GM18951 (cell line): Measurements from ENCODE around the gene GPRC5D.

ENCODE experiments used
- POLR2A ChIP-seq: IDR thresholded peaks from 4 replicates; pipeline ENCODE4 v1.6.1; 2011; ENCODE audit warnings: mild to moderate bottlenecking; ENCODE audit not compliant: insufficient read length, insufficient read depth; ENCODE audit errors: extremely low read depth
- in situ Hi-C: fragments of 300-500 bp; cut with MboI; formaldehyde crosslinking; loops from one replicate; pipeline ENCODE4 v1.12.0; 2022; ENCODE audit warnings: low sequenced_read_pairs, mixed read lengths, inconsistent platforms; ENCODE audit not compliant: unreplicated experiment

GPRC5D gene

GRCh38 chr12:12990700-12991468 lies 38.9 kb upstream of the GPRC5D start:
- in situ Hi-C loops, result no loop called here
- TF ChIP-seq POLR2A, result no peak

DNA sequence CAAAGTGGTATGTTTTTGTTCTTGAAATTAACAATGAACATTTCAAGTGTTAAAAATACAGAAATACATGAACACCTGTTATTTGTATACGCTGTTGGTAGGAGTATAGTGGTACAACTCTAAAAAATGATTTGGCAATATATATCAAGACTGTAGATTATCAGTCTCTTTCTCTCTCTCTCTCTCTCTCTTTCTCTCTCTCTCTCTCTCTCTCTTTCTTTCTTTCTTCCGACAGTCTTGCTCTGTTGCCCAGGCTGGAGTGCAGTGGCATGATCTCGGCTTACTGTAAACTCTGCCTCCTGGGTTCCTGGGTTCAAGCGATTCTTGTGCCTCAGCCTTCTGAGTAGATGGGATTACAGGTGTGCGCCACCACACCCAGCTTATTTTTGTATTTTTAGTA lies 35.5 kb upstream of the GPRC5D start:
- no peak for TF ChIP-seq POLR2A
- in situ Hi-C loops, result loop anchor here (10.0 kb wide), 1 partner anchor 203 kb away; the partner anchor contains the start of gene APOLD1

DNA sequence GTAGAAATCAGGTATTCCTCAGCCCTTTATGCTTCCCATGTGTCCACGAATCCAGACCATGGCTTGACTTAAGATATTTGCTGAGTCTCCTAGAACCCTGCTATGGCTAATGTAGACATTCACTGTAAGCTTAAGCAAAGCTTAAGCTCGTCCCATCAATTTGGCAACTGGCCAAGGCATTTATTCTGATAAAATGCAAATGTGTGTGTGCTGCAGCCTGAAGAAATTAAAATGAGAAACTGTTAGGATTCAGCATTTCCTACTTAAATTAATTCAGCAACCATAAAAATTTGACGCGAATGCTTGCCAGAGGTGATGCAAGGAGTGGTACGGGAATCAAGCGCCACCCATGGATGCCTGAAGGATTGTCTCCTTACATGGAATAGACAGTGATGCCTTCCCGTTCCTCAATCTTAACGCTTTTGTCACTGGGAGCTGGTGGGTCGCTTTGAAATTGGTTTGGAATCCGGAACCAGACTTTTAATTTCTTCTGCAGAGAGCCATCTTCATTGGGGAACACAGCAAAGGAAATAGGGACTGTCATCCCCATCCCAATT lies 34.9 kb upstream of the GPRC5D start:
- in situ Hi-C loops, result loop anchor here (10.0 kb wide), 1 partner anchor 202 kb away; the partner anchor contains the start of gene APOLD1
- TF ChIP-seq POLR2A, result no peak

GRCh38 chr12:12985817-12986408 lies 33.9 kb upstream of the GPRC5D start:
- in situ Hi-C loops, result loop anchor here (10.0 kb wide), 1 partner anchor 201 kb away; the partner anchor contains the start of gene APOLD1
- TF ChIP-seq POLR2A, result no peak

DNA sequence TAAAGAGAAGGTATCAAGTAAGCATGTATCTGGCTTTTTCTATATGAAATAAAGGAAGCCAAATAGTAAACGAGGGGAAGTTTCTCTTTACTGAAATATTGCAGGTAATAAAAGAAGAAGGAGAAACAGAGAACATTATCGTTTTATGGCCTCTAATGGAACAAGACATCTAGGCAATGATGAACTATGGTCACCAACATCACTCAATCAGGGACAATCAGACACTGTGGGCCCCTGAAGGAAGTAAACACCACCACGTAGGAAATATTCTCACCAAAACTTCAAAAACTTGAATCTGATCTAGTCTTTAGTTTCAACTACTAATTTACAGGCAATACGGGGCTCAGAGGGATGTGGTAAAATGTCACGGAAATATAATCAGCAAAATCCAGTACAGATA lies 32.2 kb upstream of the GPRC5D start:
- in situ Hi-C loops, result loop anchor here (10.0 kb wide), 1 partner anchor 199 kb away; the partner anchor contains the start of gene APOLD1
- TF ChIP-seq POLR2A, result no peak

DNA sequence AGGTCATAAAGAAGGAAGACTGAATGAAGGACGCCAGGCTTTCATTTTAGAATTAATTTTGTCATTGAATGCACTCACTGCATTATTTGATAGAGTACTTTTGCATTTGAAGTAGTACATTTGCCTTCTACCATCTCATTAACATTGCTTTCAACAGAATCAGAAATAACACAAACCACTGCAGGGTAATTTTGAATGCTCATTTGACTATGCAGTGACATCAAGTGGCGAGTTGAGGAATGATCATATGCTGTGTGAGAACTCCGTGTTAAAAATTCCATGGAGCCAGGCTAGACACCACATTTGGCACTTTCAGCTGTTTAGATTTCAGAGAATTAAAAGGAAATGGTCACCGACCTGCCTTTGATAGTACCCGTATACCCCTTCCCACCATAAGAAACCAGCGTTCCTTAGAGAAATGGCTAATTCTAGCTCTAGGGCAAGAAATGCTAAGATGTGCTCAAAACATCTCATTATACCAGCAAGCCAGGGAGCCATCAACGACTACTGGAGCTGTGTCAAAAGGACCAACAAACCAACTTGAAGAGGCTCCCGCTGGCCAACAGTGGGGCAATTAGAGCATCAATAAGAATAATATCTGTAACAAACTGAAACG lies 31.6 kb upstream of the GPRC5D start:
- TF ChIP-seq POLR2A, result no peak
- in situ Hi-C loops, result loop anchor here (10.0 kb wide), 1 partner anchor 199 kb away; the partner anchor contains the start of gene APOLD1

DNA sequence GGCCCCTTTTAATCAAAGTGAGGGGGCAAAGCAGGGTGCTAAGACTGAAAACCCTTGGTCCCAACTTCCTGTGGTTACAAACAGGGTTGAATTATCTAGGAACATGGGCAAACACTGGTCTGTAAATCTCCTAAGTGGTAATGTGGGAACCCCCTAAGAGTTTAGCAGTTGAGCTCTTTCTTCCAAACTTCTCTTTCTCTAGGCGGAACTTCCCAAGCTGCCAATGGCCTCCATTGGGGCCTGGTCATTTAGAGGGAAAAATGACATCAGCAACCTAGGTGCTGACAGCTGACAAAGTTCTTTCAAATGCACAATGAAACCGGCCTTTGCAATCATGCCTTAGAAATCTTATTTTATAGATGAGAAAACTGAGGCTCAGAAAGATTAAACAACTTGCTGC lies 30.4 kb upstream of the GPRC5D start:
- in situ Hi-C loops, result loop anchor here (10.0 kb wide), 1 partner anchor 198 kb away; the partner anchor contains the start of gene APOLD1
- no peak for TF ChIP-seq POLR2A

GRCh38 chr12:12979731-12980259 lies 27.8 kb upstream of the GPRC5D start:
- in situ Hi-C loops, result loop anchor here (10.0 kb wide), 1 partner anchor 195 kb away; the partner anchor contains the start of gene APOLD1
- no peak for TF ChIP-seq POLR2A

DNA sequence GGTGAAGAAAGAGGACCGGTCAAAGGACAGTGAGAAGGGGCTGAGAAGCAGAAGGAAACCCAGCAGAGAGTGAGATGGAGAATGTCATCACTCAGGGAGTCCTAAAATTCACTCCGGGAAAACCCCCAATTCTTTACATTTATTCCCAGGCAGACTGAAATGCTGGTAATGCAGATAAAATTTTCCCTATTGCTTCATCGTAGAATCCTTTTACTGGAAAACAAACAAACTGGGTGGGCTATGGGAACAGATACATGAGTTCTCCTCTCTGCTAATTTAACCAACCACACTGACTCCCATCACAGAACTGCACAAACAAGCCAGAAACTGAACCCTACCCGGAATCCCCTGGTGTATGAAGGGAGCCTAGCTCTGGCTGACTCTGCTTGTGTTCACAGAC lies 27.2 kb upstream of the GPRC5D start:
- in situ Hi-C loops, result no loop called here
- TF ChIP-seq POLR2A, result no peak

DNA sequence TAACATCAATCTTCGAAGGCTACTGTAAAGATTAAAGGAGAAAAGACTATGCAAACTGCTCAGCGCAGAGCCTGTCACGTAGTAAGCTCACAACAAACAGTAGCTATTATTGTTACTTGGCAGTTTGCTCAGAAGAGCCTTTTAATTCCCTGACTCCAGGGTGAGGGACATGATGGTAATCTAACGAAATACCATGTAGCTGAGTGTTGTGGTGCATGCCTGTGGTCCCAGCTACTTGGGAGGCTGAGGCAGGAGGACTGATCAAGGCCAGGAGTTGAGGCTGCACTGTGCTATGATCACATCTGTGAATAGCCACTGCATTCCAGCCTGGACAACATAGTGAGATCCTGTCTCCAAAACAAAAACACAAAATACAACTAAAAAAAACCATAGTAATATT lies 25.3 kb upstream of the GPRC5D start:
- in situ Hi-C loops, result no loop called here
- no peak for TF ChIP-seq POLR2A

DNA sequence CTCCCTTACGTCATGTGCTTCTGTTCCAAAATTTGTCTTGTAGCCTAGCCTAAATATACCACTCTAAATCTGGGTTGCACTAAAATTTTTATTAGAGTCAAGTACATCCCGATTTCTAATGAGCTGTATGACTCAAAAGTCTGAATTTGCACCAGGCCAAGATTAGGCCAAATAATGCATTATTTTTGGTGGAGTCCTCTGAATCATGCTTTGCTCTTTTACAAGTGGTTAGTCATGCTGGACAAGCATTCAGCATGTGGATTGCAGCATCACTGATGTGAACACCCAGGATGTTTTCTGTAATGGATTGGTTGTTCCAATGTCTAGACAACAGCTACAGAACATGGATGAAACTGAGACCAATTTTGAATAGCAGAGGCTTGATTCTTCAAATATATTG lies 24.4 kb upstream of the GPRC5D start:
- TF ChIP-seq POLR2A, result no peak

GRCh38 chr12:12975322-12976077 lies 23.5 kb upstream of the GPRC5D start:
- in situ Hi-C loops, result no loop called here
- no peak for TF ChIP-seq POLR2A

More for the DNA sequence above, 24.4 kb upstream of the GPRC5D start:
- in situ Hi-C loops, result no loop called here
